Stomach smooth muscle (tissue), 2 donors: ENCODE results near the gene ZEB2.

Experiments
- H3K27ac ChIP-seq: one replicate; pipeline ENCODE4 v1.7.0; 2013; ENCODE audit warnings: mild to moderate bottlenecking, low read length, inconsistent platforms
- H3K27me3 ChIP-seq, 2 donors: one replicate each; pipeline ENCODE4 v1.7.0; 2013; ENCODE audit warnings: low read length in 2 of 2; ENCODE audit not compliant: insufficient read depth in 2 of 2, control insufficient read depth in 1 of 2
- H3K36me3 ChIP-seq, 2 donors: one replicate each; pipeline ENCODE4 v1.7.0; 2013; ENCODE audit warnings: low read length in 2 of 2; ENCODE audit not compliant: control insufficient read depth in 2 of 2, insufficient read depth in 2 of 2
- H3K4me1 ChIP-seq: one replicate; pipeline ENCODE4 v1.7.0; 2013; ENCODE audit warnings: low read length; ENCODE audit not compliant: control insufficient read depth, insufficient read depth
- H3K4me3 ChIP-seq, 2 donors: one replicate each; pipeline ENCODE4 v1.7.0; 2013; ENCODE audit warnings: low read length in 2 of 2
- H3K9ac ChIP-seq, 2 donors: one replicate each; pipeline ENCODE4 v1.7.0; 2013; ENCODE audit warnings: low read length in 2 of 2, mild to moderate bottlenecking in 1 of 2
- H3K9me3 ChIP-seq, 2 donors: one replicate each; pipeline ENCODE4 v1.7.0; 2013; ENCODE audit warnings: low read length in 2 of 2; ENCODE audit not compliant: control insufficient read depth in 2 of 2
- donor health status: healthy.
- donor health status: Pancreatic carcinoma.

ZEB2 gene

DNA sequence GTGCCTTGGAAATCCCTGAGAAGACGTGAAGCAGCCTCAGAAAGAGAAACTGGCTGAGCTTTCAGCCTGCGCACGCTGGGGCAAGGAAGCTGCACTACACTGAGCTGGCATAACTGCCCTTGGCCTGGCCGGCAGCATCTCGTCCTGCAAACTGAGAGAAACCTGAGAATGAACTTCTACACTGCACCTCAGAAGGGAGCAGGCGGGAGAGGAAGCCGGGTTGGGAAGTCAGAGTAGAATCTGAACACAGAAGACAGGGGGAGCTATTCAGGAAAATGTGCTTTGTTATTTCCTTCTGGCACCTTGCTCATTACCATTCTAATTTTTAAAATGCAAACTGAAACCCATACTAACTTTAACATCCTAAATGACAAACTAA lies 70.9 kb downstream of the ZEB2 start:
- Histone ChIP-seq H3K4me3 (no peak overlapping the region), H3K9me3 (no peaks in the 10 kb centered on the region), H3K36me3 (no peaks in the 10 kb centered on the region), H3K4me1 (peaks cover 4% of the 10 kb centered on the region), H3K27me3 (peaks cover 0 to 4% of the 10 kb centered on the region in 2 donors), H3K27ac (no peak overlapping the region), H3K9ac (no peak overlapping the region)

DNA sequence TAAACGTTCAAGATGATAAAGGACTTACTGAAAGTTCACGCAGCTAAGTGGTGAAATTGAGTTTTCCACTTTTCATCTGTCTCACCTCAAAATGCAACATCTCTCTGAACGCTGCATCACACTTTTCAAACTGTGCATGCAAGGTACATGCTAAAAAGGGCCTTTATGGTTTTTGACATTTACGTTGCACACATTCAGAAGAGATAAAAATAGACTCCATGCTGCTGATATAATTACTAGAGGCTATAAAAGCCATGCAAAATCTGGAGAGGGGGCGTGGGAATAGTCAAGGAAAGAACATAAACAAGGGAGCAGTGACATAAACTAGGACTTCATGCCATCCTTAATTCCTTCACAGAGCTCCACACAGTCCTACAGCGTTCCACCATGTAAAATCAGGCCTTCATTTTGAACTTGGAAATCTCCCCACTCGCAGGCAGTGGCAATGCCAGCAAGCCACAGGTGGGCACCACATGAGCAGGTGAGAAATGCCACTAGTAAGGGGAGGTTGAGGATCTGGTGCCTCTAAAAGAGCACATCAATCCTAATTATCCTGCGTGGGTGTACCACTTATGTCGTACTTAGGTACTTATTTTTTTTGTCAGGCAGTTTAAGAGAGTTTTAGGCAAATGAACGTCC lies 71.4 kb downstream of the ZEB2 start:
- Histone ChIP-seq H3K4me1 (peaks cover 4% of the 10 kb centered on the region), H3K27me3 (peaks cover 0 to 4% of the 10 kb centered on the region in 2 donors), H3K4me3 (no peak overlapping the region), H3K27ac (no peak overlapping the region), H3K36me3 (no peaks in the 10 kb centered on the region), H3K9me3 (no peaks in the 10 kb centered on the region), H3K9ac (no peak overlapping the region)

DNA sequence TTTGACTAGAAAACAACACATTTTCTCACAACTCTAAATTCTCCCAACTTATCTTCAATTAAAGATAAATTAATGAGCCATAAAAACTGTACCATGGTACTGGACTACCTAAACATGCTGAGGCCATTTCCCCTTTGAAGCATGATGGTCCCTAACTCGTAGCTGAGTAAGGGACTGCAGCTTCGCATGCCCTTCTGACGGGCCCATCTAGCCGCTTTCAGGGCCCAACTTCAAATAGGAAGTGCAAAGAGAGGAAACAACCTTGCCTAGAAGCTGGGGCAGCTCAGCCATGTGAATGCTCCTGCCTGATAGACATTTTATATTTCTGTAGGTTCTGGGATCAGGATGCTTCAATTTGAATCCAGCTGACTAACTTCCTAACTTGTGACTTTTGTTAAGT lies 72.4 kb downstream of the ZEB2 start:
- H3K27ac ChIP-seq, result no peak overlapping the region
- H3K4me3 ChIP-seq, result no peak overlapping the region
- no peaks in the 10 kb centered on the region for H3K36me3 ChIP-seq
- H3K9me3 ChIP-seq, result no peaks in the 10 kb centered on the region
- H3K9ac ChIP-seq, result no peak overlapping the region
- peaks cover 4% of the 10 kb centered on the region for H3K4me1 ChIP-seq
- peaks cover 0 to 4% of the 10 kb centered on the region in 2 donors for H3K27me3 ChIP-seq

GRCh38 chr2:144446136-144446535 lies 73.8 kb downstream of the ZEB2 start:
- Histone ChIP-seq H3K27ac (no peak overlapping the region), H3K27me3 (no peaks in the 10 kb centered on the region), H3K4me1 (peaks cover 4% of the 10 kb centered on the region), H3K9me3 (no peaks in the 10 kb centered on the region), H3K4me3 (no peak overlapping the region), H3K36me3 (no peaks in the 10 kb centered on the region), H3K9ac (no peak overlapping the region)

DNA sequence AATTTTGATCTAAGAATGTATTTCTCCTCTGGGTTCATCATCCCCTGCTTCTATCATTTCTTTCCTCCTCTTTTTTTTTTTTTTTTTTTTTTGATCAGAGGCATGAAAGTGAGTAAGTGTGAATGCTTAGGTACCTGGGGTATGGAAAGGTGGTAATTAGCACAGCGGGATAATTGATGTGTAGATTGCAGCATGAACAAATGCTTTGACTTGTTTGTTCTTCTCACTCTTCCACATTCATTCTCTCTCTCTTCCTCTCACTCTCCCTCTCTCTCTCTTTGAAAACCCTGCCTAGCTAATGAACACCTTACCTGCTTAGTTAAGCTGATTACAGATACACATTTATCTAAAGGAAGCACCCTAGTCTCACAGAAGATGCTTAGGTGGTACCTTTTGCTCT lies 74.7 kb downstream of the ZEB2 start:
- H3K27ac ChIP-seq, result no peak overlapping the region
- peaks cover 4% of the 10 kb centered on the region for H3K4me1 ChIP-seq

DNA sequence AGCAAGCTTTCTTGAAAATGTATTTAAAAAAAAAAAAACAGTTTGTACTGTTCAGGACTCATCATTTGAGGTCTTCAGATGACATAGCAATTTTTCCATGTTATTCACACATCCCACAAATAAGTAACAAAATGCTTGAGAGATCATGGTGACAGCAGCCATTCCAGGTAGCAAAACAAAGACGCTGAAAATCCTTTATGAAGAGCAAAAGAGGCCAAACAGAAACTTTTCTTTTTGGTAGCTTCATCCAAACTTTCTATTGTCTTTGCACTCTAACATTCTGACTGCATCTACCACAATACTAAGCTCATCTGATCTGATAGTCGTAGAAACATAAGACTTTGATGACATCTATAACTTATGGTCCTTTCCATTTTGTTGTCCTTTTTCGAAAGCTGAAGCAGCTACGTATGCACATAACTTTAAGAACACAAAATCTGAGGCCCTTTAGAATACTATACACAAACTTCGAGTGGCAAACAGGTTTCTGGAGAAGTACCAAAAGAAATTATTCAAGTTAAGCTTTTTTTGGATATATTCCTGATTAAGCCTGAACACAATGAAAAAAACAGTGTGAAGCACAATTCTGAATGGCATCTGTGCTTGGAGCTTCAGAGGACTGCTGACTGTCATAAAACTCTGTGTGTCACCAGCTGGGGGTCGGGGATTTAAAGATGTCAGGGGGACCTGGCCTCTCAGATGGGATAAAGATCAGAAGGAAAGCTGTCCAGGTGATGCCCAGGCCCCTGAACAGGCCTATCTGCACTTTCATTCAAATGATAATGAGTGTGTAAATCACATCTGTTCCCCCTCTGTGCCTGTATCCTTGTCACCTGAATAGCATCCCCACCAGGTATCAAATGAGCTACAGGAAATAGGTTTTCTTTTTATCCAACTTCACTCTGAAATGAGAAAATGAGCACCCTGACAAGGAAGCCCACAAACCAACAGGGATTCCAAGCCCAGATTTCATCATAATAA lies 75.8 kb downstream of the ZEB2 start:
- H3K9me3 ChIP-seq, result no peaks in the 10 kb centered on the region
- no peak overlapping the region for H3K9ac ChIP-seq
- no peaks in the 10 kb centered on the region for H3K27me3 ChIP-seq
- peaks cover 4% of the 10 kb centered on the region for H3K4me1 ChIP-seq
- H3K4me3 ChIP-seq, result no peak overlapping the region
- no peaks in the 10 kb centered on the region for H3K36me3 ChIP-seq
- H3K27ac ChIP-seq, result no peak overlapping the region

More for the DNA sequence above, 74.7 kb downstream of the ZEB2 start:
- Histone ChIP-seq H3K9me3 (no peaks in the 10 kb centered on the region), H3K36me3 (no peaks in the 10 kb centered on the region), H3K27me3 (no peaks in the 10 kb centered on the region), H3K4me3 (no peak overlapping the region), H3K9ac (no peak overlapping the region)

GRCh38 chr2:144441711-144442141 lies 78.2 kb downstream of the ZEB2 start:
- H3K27ac ChIP-seq, result no peak overlapping the region
- H3K4me1 ChIP-seq, result no peaks in the 10 kb centered on the region
- H3K9me3 ChIP-seq, result no peaks in the 10 kb centered on the region
- H3K9ac ChIP-seq, result no peak overlapping the region
- no peaks in the 10 kb centered on the region for H3K27me3 ChIP-seq
- no peaks in the 10 kb centered on the region for H3K36me3 ChIP-seq
- H3K4me3 ChIP-seq, result no peak overlapping the region

- no peaks in the 10 kb centered on the region for H3K4me1 ChIP-seq
These were observed 79.9 kb downstream of the ZEB2 start for GRCh38 chr2:144439993-144440392.

GRCh38 chr2:144438801-144439631 lies 80.9 kb downstream of the ZEB2 start:
- Histone ChIP-seq H3K4me3 (no peak overlapping the region), H3K27ac (no peak overlapping the region), H3K9ac (no peak overlapping the region), H3K9me3 (no peaks in the 10 kb centered on the region), H3K27me3 (no peaks in the 10 kb centered on the region), H3K4me1 (no peaks in the 10 kb centered on the region), H3K36me3 (no peaks in the 10 kb centered on the region)

More at GRCh38 chr2:144439993-144440392, 79.9 kb downstream of the ZEB2 start:
- no peaks in the 10 kb centered on the region for H3K9me3 ChIP-seq
- no peaks in the 10 kb centered on the region for H3K36me3 ChIP-seq
- H3K27me3 ChIP-seq, result no peaks in the 10 kb centered on the region
- H3K9ac ChIP-seq, result no peak overlapping the region
- no peak overlapping the region for H3K4me3 ChIP-seq
- no peak overlapping the region for H3K27ac ChIP-seq

DNA sequence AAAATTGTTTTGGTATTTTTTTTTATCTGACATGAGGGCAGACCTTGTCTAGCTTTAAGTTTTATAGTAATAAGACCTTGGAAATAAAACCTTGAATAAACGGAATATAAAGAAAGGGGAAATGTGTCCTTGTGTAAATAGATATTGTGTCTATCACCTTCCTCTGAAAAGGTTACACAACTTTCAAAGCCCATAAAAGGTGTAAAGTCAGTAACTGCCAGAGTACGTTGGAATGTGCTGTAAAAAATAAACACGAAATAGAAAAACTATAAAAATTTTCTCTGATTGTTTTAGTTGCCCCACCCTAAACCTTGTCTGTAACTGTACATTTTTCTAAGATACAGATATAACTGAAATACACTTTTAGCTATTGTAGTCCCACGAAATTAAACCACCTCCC lies 82.3 kb downstream of the ZEB2 start:
- H3K9ac ChIP-seq, result no peak overlapping the region
- no peak overlapping the region for H3K27ac ChIP-seq
- no peaks in the 10 kb centered on the region for H3K36me3 ChIP-seq
- H3K9me3 ChIP-seq, result no peaks in the 10 kb centered on the region
- H3K4me3 ChIP-seq, result no peak overlapping the region
- no peaks in the 10 kb centered on the region for H3K4me1 ChIP-seq
- no peaks in the 10 kb centered on the region for H3K27me3 ChIP-seq
